GM12878 (cell line): Measurements from ENCODE around the gene RPL21. TPM values are rescaled to one million over a fixed set of nuclear protein-coding genes. Genes with fewer than 3 reads are reported as not detected.

Experiments
- ATAC-seq: fragments of 200-7000 bp; cut with Tn5 transposase; 3 replicates; pipeline ENCODE4 v1.9.1; 2020; ENCODE audit warnings: mild to moderate bottlenecking, moderate library complexity
- BruUV-seq: library from RNA; stranded (reverse); fragments of 400-500 nt; replicated peaks from 2 replicates; lab custom pipeline; 2021; lab: Mats Ljungman, UMichigan
- CTCF ChIA-PET: fragments of 300-600 bp; sonication (Branson Sonifier 250); formaldehyde crosslinking; extraction: SDS; loops from one replicate; lab custom pipeline; 2021; ENCODE audit warnings: inconsistent platforms; lab: Yijun Ruan, JAX
- POLR2A ChIA-PET: fragments of 350-600 bp; formaldehyde crosslinking; extraction: SDS; loops from one replicate; lab custom pipeline; 2021; ENCODE audit warnings: inconsistent platforms; lab: Charles Lee
- RAD21 ChIA-PET: fragments of 300-600 bp; sonication (Branson Sonifier 250); formaldehyde crosslinking; loops from one replicate; lab custom pipeline; 2023; ENCODE audit warnings: antibody characterized with exemption; ENCODE audit not compliant: unreplicated experiment; lab: Charles Lee
- SMC1A ChIA-PET: fragments of 300-600 bp; sonication (Branson Sonifier 250); formaldehyde crosslinking; loops from one replicate; lab custom pipeline; 2023; ENCODE audit not compliant: unreplicated experiment, uncharacterized antibody; lab: Charles Lee
- DNase-seq: peaks from one replicate; pipeline ENCODE4 v3.0.0-alpha.2; 2011; ENCODE audit warnings: low read depth, low spot score
- FAIRE-seq: peaks from 3 replicates; lab custom pipeline; 2011; peaks lifted over from hg19 to GRCh38; lab: Jason Lieb, UNC
- H2AFZ ChIP-seq: 2 replicates; pipeline ENCODE4 v1.6.0; 2011; ENCODE audit warnings: low read depth, low read length, control low read depth; ENCODE audit not compliant: control insufficient read depth
- H3K27ac ChIP-seq: 2 replicates; pipeline ENCODE4 v1.5.1; 2011; ENCODE audit warnings: control low read depth; ENCODE audit not compliant: control insufficient read depth, insufficient read depth
- H3K27me3 ChIP-seq, 2 experiments: replicated peaks in 1 of 2; 2 replicates each; pipeline versions ENCODE4 v1.6.0 to v1.6.1; 2011; ENCODE audit warnings: low read length in 1 of 2; ENCODE audit not compliant: control insufficient read depth in 2 of 2, insufficient read depth in 2 of 2
- H3K36me3 ChIP-seq, 2 experiments: 2 replicates each; pipeline ENCODE4 v1.5.1; 2011; ENCODE audit warnings: low read length in 1 of 2; ENCODE audit not compliant: control insufficient read depth in 2 of 2, insufficient read depth in 2 of 2
- H3K4me1 ChIP-seq: 2 replicates; pipeline ENCODE4 v1.6.1; 2011; ENCODE audit warnings: mild to moderate bottlenecking, low read length, moderate library complexity, mixed read lengths; ENCODE audit not compliant: control insufficient read depth, insufficient read depth
- H3K4me2 ChIP-seq: 2 replicates; pipeline ENCODE4 v1.6.0; 2011; ENCODE audit warnings: control low read depth; ENCODE audit not compliant: control insufficient read depth, insufficient read depth
- H3K4me3 ChIP-seq: fragments of 200-600 bp; sonication (generic); 2 replicates; pipeline ENCODE4 v1.5.1; 2016
- H3K79me2 ChIP-seq: 2 replicates; pipeline ENCODE4 v1.6.0; 2011; ENCODE audit warnings: low read length; ENCODE audit not compliant: control insufficient read depth, insufficient read depth
- H3K9ac ChIP-seq: 2 replicates; pipeline ENCODE4 v1.8.0; 2011; ENCODE audit warnings: low read length, control low read depth, mixed read lengths; ENCODE audit not compliant: control insufficient read depth, insufficient read depth
- H3K9me3 ChIP-seq: replicated peaks from 3 replicates; pipeline ENCODE4 v1.5.1; 2011; ENCODE audit warnings: mild to moderate bottlenecking, low read length; ENCODE audit not compliant: control insufficient read depth, insufficient read depth
- H4K20me1 ChIP-seq: 2 replicates; pipeline ENCODE4 v1.6.0; 2011; ENCODE audit not compliant: control insufficient read depth, insufficient read depth
- BMI1 ChIP-seq: fragments of 450-650 bp; IDR thresholded peaks from 2 replicates; pipeline ENCODE4 v1.6.1; 2016; ENCODE audit warnings: mild to moderate bottlenecking, moderate library complexity, borderline replicate concordance
- CHD2 ChIP-seq: IDR thresholded peaks from 2 replicates; pipeline ENCODE4 v1.6.1; 2011; ENCODE audit warnings: low read depth, low read length, improper control_type of control experiment, borderline replicate concordance
- ETV6 ChIP-seq, 2 experiments: fragments of 450-650 bp in 1 of 2; IDR thresholded peaks in 1 of 2; conservative IDR thresholded peaks in 1 of 2; 2 replicates each; pipeline ENCODE4 v1.6.1; 2014; ENCODE audit warnings: antibody characterized with exemption in 1 of 2, borderline replicate concordance in 1 of 2, low read depth in 1 of 2, mild to moderate bottlenecking in 1 of 2, moderate library complexity in 1 of 2
- FOS ChIP-seq: IDR thresholded peaks from 3 replicates; pipeline ENCODE4 v1.6.1; 2011; ENCODE audit warnings: borderline replicate concordance; ENCODE audit not compliant: insufficient read length; ENCODE audit errors: extremely low read depth
- FOXM1 ChIP-seq: IDR thresholded peaks from 2 replicates; pipeline ENCODE4 v1.6.1; 2012; ENCODE audit warnings: low read depth, mild to moderate bottlenecking, inconsistent platforms, low read length, moderate library complexity
- GABPA ChIP-seq: IDR thresholded peaks from 2 replicates; pipeline ENCODE4 v1.6.1; 2014; ENCODE audit warnings: antibody characterized with exemption, low read depth, mild to moderate bottlenecking, inconsistent platforms
- HDAC2 ChIP-seq: fragments of 200-600 bp; sonication (generic); IDR thresholded peaks from 2 replicates; pipeline ENCODE4 v1.6.1; 2017
- KAT2A ChIP-seq: conservative IDR thresholded peaks from 2 replicates; pipeline ENCODE4 v1.6.1; 2011; ENCODE audit warnings: low read depth, low read length; ENCODE audit not compliant: control insufficient read depth
- LARP7 ChIP-seq: fragments of 450-650 bp; IDR thresholded peaks from 2 replicates; pipeline ENCODE4 v1.6.1; 2017; ENCODE audit warnings: mild to moderate bottlenecking
- MTA3 ChIP-seq: IDR thresholded peaks from 2 replicates; pipeline ENCODE4 v1.6.1; 2012; ENCODE audit warnings: low read length, inconsistent platforms, borderline replicate concordance
- MXI1 ChIP-seq: fragments of 150-350 bp; IDR thresholded peaks from 2 replicates; pipeline ENCODE4 v1.6.1; 2011; ENCODE audit warnings: low read depth, mild to moderate bottlenecking, inconsistent platforms, low read length, improper control_type of control experiment
- NFIC ChIP-seq: IDR thresholded peaks from 2 replicates; pipeline ENCODE4 v1.6.1; 2012; ENCODE audit warnings: low read depth, mild to moderate bottlenecking, inconsistent platforms, low read length, moderate library complexity
- NR2C2 ChIP-seq: IDR thresholded peaks from 2 replicates; pipeline ENCODE4 v1.6.1; 2011; ENCODE audit warnings: borderline replicate concordance, low read depth; ENCODE audit not compliant: control insufficient read depth, insufficient read length
- RAD21 ChIP-seq: IDR thresholded peaks from 2 replicates; pipeline ENCODE4 v1.6.1; 2011; ENCODE audit warnings: mild to moderate bottlenecking, low read depth, low read length, moderate library complexity; ENCODE audit not compliant: insufficient read depth
- RELB ChIP-seq: fragments of 450-650 bp; IDR thresholded peaks from 2 replicates; pipeline ENCODE4 v1.6.1; 2017; ENCODE audit warnings: low read depth, mild to moderate bottlenecking, moderate library complexity
- RUNX3 ChIP-seq: IDR thresholded peaks from 2 replicates; pipeline ENCODE4 v1.6.1; 2012; ENCODE audit warnings: low read length, inconsistent platforms
- SIX5 ChIP-seq: IDR thresholded peaks from 2 replicates; pipeline ENCODE4 v1.6.1; 2011; ENCODE audit warnings: mild to moderate bottlenecking, low read depth, low read length, moderate library complexity; ENCODE audit not compliant: severe bottlenecking
- SREBF2 ChIP-seq: IDR thresholded peaks from 2 replicates; pipeline ENCODE4 v1.6.1; 2012; ENCODE audit warnings: mild to moderate bottlenecking, low read length
- TCF3 ChIP-seq: IDR thresholded peaks from 2 replicates; pipeline ENCODE4 v1.6.1; 2012; ENCODE audit warnings: low read depth, mild to moderate bottlenecking, low read length, borderline replicate concordance; ENCODE audit not compliant: insufficient read depth
- ZNF207 ChIP-seq: fragments of 450-650 bp; IDR thresholded peaks from 2 replicates; pipeline ENCODE4 v1.6.1; 2014; ENCODE audit warnings: antibody characterized with exemption, mild to moderate bottlenecking, borderline replicate concordance
- ZNF274 ChIP-seq: IDR thresholded peaks from one replicate; pipeline ENCODE4 v1.8.0; 2011; ENCODE audit not compliant: insufficient read length, insufficient read depth
- WGBS: methylation state at CpG from one replicate; pipeline ENCODE4 v1.1.6; 2016; ENCODE audit warnings: low lambda C conversion rate; ENCODE audit not compliant: insufficient replicate concordance, insufficient coverage; ENCODE audit errors: missing lambda C conversion rate; 5-methylcytosine and 5-hydroxymethylcytosine counted together
- in situ Hi-C: fragments of 300-500 bp; cut with MboI; formaldehyde crosslinking; loops from 9 replicates; pipeline ENCODE4 v1.14.3; 2018; ENCODE audit warnings: mixed read lengths
- intact Hi-C: fragments of 100-400 bp; cut with micrococcal nuclease; formaldehyde crosslinking; loops from one replicate; pipeline ENCODE4 v1.14.2; 2022; ENCODE audit not compliant: unreplicated experiment
- polyA plus RNA-seq, 11 experiments: library from polyadenylated mRNA; depleted of rRNA in 4 of 11; unstranded in 6 of 11; stranded (reverse) in 5 of 11; fragments of >200 nt; fragmentation: Nextera tagmentation in 4 of 11; fragmentation: Illumina TruSeq in 1 of 11; extraction: Ambion mirVana in 4 of 11; extraction: Trizol in 1 of 11; gene quantifications; 1 replicate in 1 of 11; 2 replicates in 10 of 11; pipeline versions ENCODE4 v1.2.1 to v1.2.3, GENCODE V29; 2011 to 2016; ENCODE audit warnings: inconsistent platforms in 2 of 11, missing spikeins in 2 of 11, low read depth in 1 of 11
- total RNA-seq, 4 experiments: library from RNA; depleted of rRNA in 3 of 4; stranded (reverse); fragments of >200 nt in 3 of 4; fragmentation: Illumina TruSeq in 1 of 4; extraction: Trizol in 1 of 4; gene quantifications; 2 replicates each; pipeline versions ENCODE4 v1.2.1 to v1.2.3, GENCODE V29; 2013 to 2021
- TF ChIP-seq, protein P1 (sequence below): IDR thresholded peaks from 2 replicates; pipeline ENCODE4 v1.6.1; 2012; ENCODE audit warnings: low read depth, low read length, improper control_type of control experiment

Gene RPL21
- total and polyA plus RNA-seq, 10 of the 15 experiments (the other 5 are each of a cell fraction or from before 2014, with no cell fraction given), result 817 to 9,760 (median 1,698) TPM

- TF ChIP-seq RELB (no peak), RAD21 (no peak), KAT2A (no peak), CHD2 (no peak), ZNF207 (no peak), FOS (no peak)
- TF ChIP-seq, protein P1, sequence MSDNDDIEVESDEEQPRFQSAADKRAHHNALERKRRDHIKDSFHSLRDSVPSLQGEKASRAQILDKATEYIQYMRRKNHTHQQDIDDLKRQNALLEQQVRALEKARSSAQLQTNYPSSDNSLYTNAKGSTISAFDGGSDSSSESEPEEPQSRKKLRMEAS, result no peak
Observed at GRCh38 chr13:27201661-27202060, 49.7 kb upstream of the RPL21 start (continued).

GRCh38 chr13:27203186-27203585, 48.2 kb upstream of the RPL21 start:
- Histone ChIP-seq H3K79me2 (no peaks in the 10 kb centered on the region), H2AFZ (no peak overlapping the region), H3K36me3 (no peaks in the 10 kb centered on the region), H3K4me1 (no peaks in the 10 kb centered on the region), H4K20me1 (no peaks in the 10 kb centered on the region), H3K4me3 (no peak overlapping the region), H3K9ac (no peak overlapping the region), H3K27me3 (no peaks in the 10 kb centered on the region), H3K27ac (no peak overlapping the region), H3K4me2 (no peak overlapping the region), H3K9me3 (no peaks in the 10 kb centered on the region)
- 92% methylated on average over 4 of the region's 4 CpGs for WGBS
- CTCF ChIA-PET, result interaction anchor here (1.0 to 1.5 kb wide), 3 partner anchors 218 to 256 kb away, joined by 4 to 6 read pairs (median 5); no protein-coding TSS in a partner anchor
- intact Hi-C loops (no loop called here), in situ Hi-C loops (no loop called here)
- RAD21 ChIA-PET, result interaction anchor here (1.5 to 1.8 kb wide), 2 partner anchors 33 to 159 kb away, joined by 3 read pairs; no protein-coding TSS in a partner anchor
- POLR2A ChIA-PET, result no interaction called here
- no TSS peak for BruUV-seq
- SMC1A ChIA-PET, result interaction anchor here (1.9 kb wide), 1 partner anchor 218 kb away, joined by 17 read pairs; no protein-coding TSS in a partner anchor
- no peak for DNase-seq
- ATAC-seq, result no peak
- FAIRE-seq, result no peak
- TF ChIP-seq LARP7, result no peak
- no peak for TF ChIP-seq GABPA
- no peak for TF ChIP-seq MTA3
- TF ChIP-seq BMI1, result no peak
- no peak for TF ChIP-seq RUNX3
- TF ChIP-seq SIX5, result no peak
- no peak for TF ChIP-seq SREBF2
- no peak for TF ChIP-seq TCF3
- no peak for TF ChIP-seq NR2C2
- no peak for TF ChIP-seq FOXM1
- TF ChIP-seq CHD2, result no peak
- no peak for TF ChIP-seq ZNF274
- no peak for TF ChIP-seq MXI1
- TF ChIP-seq HDAC2, result no peak
- no peak for TF ChIP-seq ETV6 (conservative IDR thresholded peaks at IDR 0.05 in 1 of 2, IDR thresholded peaks at IDR 0.05 in 1 of 2; ENCODE audit: borderline replicate concordance in 1 of 2, low read depth in 1 of 2)
- no peak for TF ChIP-seq NFIC
